Right lobe of liver (tissue), 6 donors: ENCODE results near the gene ARHGAP32. TPM values are rescaled to one million over a fixed set of nuclear protein-coding genes. Genes with fewer than 3 reads are reported as not detected.
A peak's percentile ranks its signal among the peaks of the same experiment; 100 is the strongest.
"Not testable (repeated sequence)": the region's sequence is repeated elsewhere in the genome, so short reads cannot be mapped to it uniquely, and the experiment has no call there.

Experiments
- ATAC-seq, 4 donors: fragments of 200-7000 bp; cut with Tn5 transposase; one replicate each; pipeline ENCODE4 v1.9.1; 2020; ENCODE audit warnings: mild to moderate bottlenecking in 4 of 4, moderate library complexity in 4 of 4
- DNase-seq, 3 donors: peaks; one replicate each; pipeline ENCODE4 v3.0.0-alpha.2; 2020
- H3K27ac ChIP-seq, 3 donors: fragments of 200-600 bp; one replicate each; pipeline ENCODE4 v1.8.0; 2022
- H3K27me3 ChIP-seq, 2 donors: fragments of 200-600 bp; one replicate each; pipeline ENCODE4 v1.8.0; 2022
- H3K36me3 ChIP-seq, 4 donors: fragments of 200-600 bp; sonication (generic) in 1 of 4; one replicate each; pipeline versions ENCODE4 v1.5.1 to v1.8.0; 2017 to 2022; ENCODE audit warnings: control low read depth in 1 of 4
- H3K4me1 ChIP-seq, 4 donors: fragments of 200-600 bp; sonication (generic) in 1 of 4; one replicate each; pipeline versions ENCODE4 v1.5.1 to v1.8.0; 2017 to 2022; ENCODE audit warnings: control low read depth in 1 of 4
- H3K4me3 ChIP-seq, 3 donors: fragments of 200-600 bp; one replicate each; pipeline ENCODE4 v1.8.0; 2022
- H3K9me3 ChIP-seq, 4 donors: fragments of 200-600 bp; sonication (generic) in 1 of 4; one replicate each; pipeline versions ENCODE4 v1.5.1 to v1.8.0; 2017 to 2022; ENCODE audit warnings: control low read depth in 1 of 4
- CTCF ChIP-seq, 4 donors: fragments of 200-600 bp in 3 of 4; fragments of 450-650 bp in 1 of 4; IDR thresholded peaks; one replicate each; pipeline versions ENCODE4 v1.5.1 to v1.8.0; 2016 to 2022; ENCODE audit warnings: antibody characterized with exemption in 4 of 4, mild to moderate bottlenecking in 2 of 4
- POLR2A ChIP-seq: fragments of 450-650 bp; IDR thresholded peaks from one replicate; pipeline ENCODE4 v1.6.1; 2017; ENCODE audit warnings: antibody characterized with exemption, mild to moderate bottlenecking
- WGBS: methylation state at CpG from one replicate; pipeline ENCODE4 v1.1.6; 2018; ENCODE audit warnings: low coverage, low lambda C conversion rate; ENCODE audit not compliant: insufficient coverage; ENCODE audit errors: missing lambda C conversion rate; 5-methylcytosine and 5-hydroxymethylcytosine counted together
- intact Hi-C, 2 donors: fragments of 100-400 bp; cut with DNase I; formaldehyde crosslinking; loops; one replicate each; pipeline versions ENCODE4 v1.11.2 to v1.14.1; 2022
- total RNA-seq, 6 experiments: library from RNA; depleted of rRNA in 2 of 6; stranded (reverse); fragments of >200 nt in 2 of 6; fragmentation: NEBNext Ultra II Directional in 3 of 6; extraction: Animal tissue kit (Norgen Biotek cat#: 25700) in 3 of 6; gene quantifications; one replicate each; pipeline versions ENCODE4 v1.1.0 to v1.2.4, GENCODE V29; 2016 to 2023
- donor health status: DM: no; HTN: yes; CAD: no.
- donor health status: DM: no; HTN: no; CAD: no.
- donor health status: DM: no; HTN: no; CAD: no.
- donor health status: DM: no; HTN: yes; CAD: no.
- donor health status: DM: no; HTN: yes; CAD: no.

Gene ARHGAP32
- total RNA-seq, 6 experiments from 2014 or later, result 5.0 to 12.3 (median 10.0) TPM

- Histone ChIP-seq H3K27me3 (no peaks in the 10 kb centered on the region), H3K36me3 (no peaks in the 10 kb centered on the region), H3K4me1 (no peaks in the 10 kb centered on the region), H3K4me3 (no peak overlapping the region), H3K27ac (no peak overlapping the region), H3K9me3 (no peaks in the 10 kb centered on the region)
- ATAC-seq (no peak), DNase-seq (peak in 1 of 3 donors; percentile 14)
- WGBS, result 72% methylated on average over 4 of the region's 7 CpGs
- intact Hi-C loops, result no loop called here
- TF ChIP-seq POLR2A, result no peak
- no peak for TF ChIP-seq CTCF (IDR thresholded peaks at IDR 0.05)
Observed at GRCh38 chr11:128924104-128924503, 268.0 kb downstream of the ARHGAP32 start.

DNA sequence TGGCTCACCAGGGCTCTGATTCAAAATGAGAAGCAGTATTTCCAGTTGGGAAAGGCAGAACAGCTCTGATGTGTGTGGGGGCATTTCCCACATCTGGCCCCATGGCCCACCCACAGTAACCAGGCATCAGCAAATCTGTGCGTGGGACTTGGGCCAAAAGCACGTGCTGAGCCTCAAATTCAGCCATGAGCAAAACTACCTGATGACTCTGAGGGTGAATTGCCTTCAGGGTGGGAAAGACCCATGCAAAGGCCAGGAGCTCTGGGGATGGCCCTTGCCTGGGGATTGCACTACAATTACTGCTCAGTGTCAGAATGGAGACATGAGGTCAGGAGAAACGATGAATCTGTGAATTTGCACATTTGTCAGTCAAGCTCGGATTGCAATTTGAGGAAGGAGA is 270.3 kb downstream of the ARHGAP32 start:
- no peak for ATAC-seq
- TF ChIP-seq POLR2A (no peak), CTCF (IDR thresholded peaks at IDR 0.05) (no peak)

DNA sequence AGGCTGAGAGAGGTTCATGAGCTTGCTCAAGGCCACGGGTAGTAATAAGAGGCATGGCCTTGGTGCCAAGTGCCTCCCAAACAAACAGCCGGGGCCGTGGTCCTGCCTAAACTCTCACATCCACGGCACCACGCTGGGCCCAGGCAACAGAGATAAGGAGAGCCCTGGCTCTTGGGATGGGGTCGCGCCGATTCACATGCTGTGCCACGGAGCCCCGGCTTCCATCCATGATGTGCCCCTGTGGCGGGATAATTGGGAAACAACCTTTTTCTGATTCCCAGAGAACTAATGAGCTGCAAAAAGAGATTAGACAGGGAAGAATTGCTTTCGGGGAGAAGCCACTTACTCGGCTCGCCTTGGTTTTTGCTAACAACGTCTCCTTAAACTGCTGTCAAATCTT is 271.5 kb downstream of the ARHGAP32 start:
- ATAC-seq (no peak), DNase-seq (peak in 1 of 3 donors; percentile 30)
- H3K4me3 ChIP-seq, result no peak overlapping the region
- intact Hi-C loops, result no loop called here
- no peaks in the 10 kb centered on the region for H3K9me3 ChIP-seq
- no peaks in the 10 kb centered on the region for H3K27me3 ChIP-seq
- no peaks in the 10 kb centered on the region for H3K4me1 ChIP-seq
- H3K27ac ChIP-seq, result no peak overlapping the region
- TF ChIP-seq POLR2A (no peak), CTCF (IDR thresholded peaks at IDR 0.05) (no peak)
- 71% methylated on average over 6 of the region's 15 CpGs for WGBS
- H3K36me3 ChIP-seq, result no peaks in the 10 kb centered on the region

More for the DNA sequence above, 270.3 kb downstream of the ARHGAP32 start:
- intact Hi-C loops, result no loop called here
- H3K4me1 ChIP-seq, result no peaks in the 10 kb centered on the region
- WGBS, result 52% methylated on average over 3 of the region's 4 CpGs
- DNase-seq, result peak in 1 of 3 donors; percentile 19
- no peaks in the 10 kb centered on the region for H3K36me3 ChIP-seq
- H3K9me3 ChIP-seq, result no peaks in the 10 kb centered on the region
- no peak overlapping the region for H3K4me3 ChIP-seq
- H3K27ac ChIP-seq, result no peak overlapping the region
- H3K27me3 ChIP-seq, result no peaks in the 10 kb centered on the region

GRCh38 chr11:128919635-128920034 is 272.5 kb downstream of the ARHGAP32 start:
- intact Hi-C loops, H3K27ac ChIP-seq, ATAC-seq, H3K4me3 ChIP-seq, H3K36me3 ChIP-seq, H3K9me3 ChIP-seq, H3K4me1 ChIP-seq, H3K27me3 ChIP-seq: not testable (repeated sequence)
- WGBS, result 94% methylated on average over 5 of the region's 7 CpGs
- peak in 1 of 3 donors; percentile 11 for DNase-seq

DNA sequence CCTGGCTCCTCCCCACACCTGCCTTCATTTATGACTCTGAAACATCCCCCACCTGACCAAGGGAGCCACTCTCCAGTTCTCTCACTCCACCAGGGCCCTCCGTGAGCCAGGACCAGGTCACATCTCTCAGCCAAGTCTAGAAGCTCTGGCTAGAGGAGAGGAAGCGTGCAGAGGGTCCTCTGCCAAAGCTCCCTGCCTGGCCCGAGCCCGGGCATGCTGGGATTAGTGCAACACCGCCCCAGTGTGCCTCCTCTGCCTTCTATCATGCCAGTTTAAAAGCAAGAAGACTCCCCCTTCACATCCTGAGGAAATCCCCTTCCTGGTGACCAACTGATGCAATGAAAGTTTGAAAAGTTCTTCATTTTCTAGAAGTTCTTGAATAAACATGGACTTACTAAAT is 272.9 kb downstream of the ARHGAP32 start:
- WGBS, result 68% methylated on average over 4 of the region's 5 CpGs
- no peak for TF ChIP-seq CTCF (IDR thresholded peaks at IDR 0.05)
- no peak for TF ChIP-seq POLR2A
- Histone ChIP-seq H3K9me3 (no peaks in the 10 kb centered on the region), H3K27ac (no peak overlapping the region), H3K4me1 (no peaks in the 10 kb centered on the region), H3K4me3 (no peak overlapping the region), H3K27me3 (no peaks in the 10 kb centered on the region), H3K36me3 (no peaks in the 10 kb centered on the region)
- intact Hi-C loops, result no loop called here
- ATAC-seq (no peak), DNase-seq (peak in 1 of 3 donors; percentile 42)
